ENCODE results near the gene BRD7. TPM values are rescaled to one million over a fixed set of nuclear protein-coding genes. Genes with fewer than 3 reads are reported as not detected.

BRD7 gene
- total and polyA plus RNA-seq, 2 of the 13 experiments (the other 11 are each of a cell fraction or from before 2014, with no cell fraction given), result 82.3 to 149 TPM

- TF ChIP-seq, protein P1, sequence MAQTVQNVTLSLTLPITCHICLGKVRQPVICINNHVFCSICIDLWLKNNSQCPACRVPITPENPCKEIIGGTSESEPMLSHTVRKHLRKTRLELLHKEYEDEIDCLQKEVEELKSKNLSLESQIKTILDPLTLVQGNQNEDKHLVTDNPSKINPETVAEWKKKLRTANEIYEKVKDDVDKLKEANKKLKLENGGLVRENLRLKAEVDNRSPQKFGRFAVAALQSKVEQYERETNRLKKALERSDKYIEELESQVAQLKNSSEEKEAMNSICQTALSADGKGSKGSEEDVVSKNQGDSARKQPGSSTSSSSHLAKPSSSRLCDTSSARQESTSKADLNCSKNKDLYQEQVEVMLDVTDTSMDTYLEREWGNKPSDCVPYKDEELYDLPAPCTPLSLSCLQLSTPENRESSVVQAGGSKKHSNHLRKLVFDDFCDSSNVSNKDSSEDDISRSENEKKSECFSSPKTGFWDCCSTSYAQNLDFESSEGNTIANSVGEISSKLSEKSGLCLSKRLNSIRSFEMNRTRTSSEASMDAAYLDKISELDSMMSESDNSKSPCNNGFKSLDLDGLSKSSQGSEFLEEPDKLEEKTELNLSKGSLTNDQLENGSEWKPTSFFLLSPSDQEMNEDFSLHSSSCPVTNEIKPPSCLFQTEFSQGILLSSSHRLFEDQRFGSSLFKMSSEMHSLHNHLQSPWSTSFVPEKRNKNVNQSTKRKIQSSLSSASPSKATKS (CRISPR knock-in tag; IDR thresholded peaks at IDR 0.05), result no peak
- no peak for TF ChIP-seq KMT2A (CRISPR knock-in tag; IDR thresholded peaks at IDR 0.05)
- no peak for TF ChIP-seq ZFP62 (CRISPR knock-in tag; IDR thresholded peaks at IDR 0.05)
- TF ChIP-seq ZBTB42 (CRISPR knock-in tag; IDR thresholded peaks at IDR 0.05), result no peak
- TF ChIP-seq NR2C2 (CRISPR knock-in tag; IDR thresholded peaks at IDR 0.05; ENCODE audit: borderline replicate concordance), result no peak
- peak; percentile 39; the same call in 1 of the 2 replicates for TF ChIP-seq BORCS8-MEF2B (CRISPR knock-in tag; IDR thresholded peaks at IDR 0.05)
- no peak for TF ChIP-seq SP4 (CRISPR knock-in tag; IDR thresholded peaks at IDR 0.05)
- TF ChIP-seq MZF1 (CRISPR knock-in tag; IDR thresholded peaks at IDR 0.05; ENCODE audit: borderline replicate concordance), result no peak
- TF ChIP-seq ZNF629 (CRISPR knock-in tag; conservative IDR thresholded peaks at IDR 0.05), result no peak
- no peak for TF ChIP-seq ZFP90 (CRISPR knock-in tag; IDR thresholded peaks at IDR 0.05; ENCODE audit: borderline replicate concordance)
- TF ChIP-seq BRCA1 (CRISPR knock-in tag; IDR thresholded peaks at IDR 0.05), result no peak
- no peak for TF ChIP-seq ZBTB7B (CRISPR knock-in tag; IDR thresholded peaks at IDR 0.05)
- no peak for TF ChIP-seq CENPT (CRISPR knock-in tag; IDR thresholded peaks at IDR 0.05; ENCODE audit: low read depth)
- no peak for TF ChIP-seq RBAK (CRISPR knock-in tag; IDR thresholded peaks at IDR 0.05)
- TF ChIP-seq KLF13 (CRISPR knock-in tag; IDR thresholded peaks at IDR 0.05), result no peak
- TF ChIP-seq ZSCAN5A (CRISPR knock-in tag; IDR thresholded peaks at IDR 0.05; ENCODE audit: borderline replicate concordance), result no peak
- TF ChIP-seq ZNF251 (CRISPR knock-in tag; IDR thresholded peaks at IDR 0.05), result no peak
- TF ChIP-seq ZFP36L1 (CRISPR knock-in tag; IDR thresholded peaks at IDR 0.05), result no peak
- TF ChIP-seq FOXA3 (CRISPR knock-in tag; IDR thresholded peaks at IDR 0.05), result no peak
- TF ChIP-seq TEAD3 (CRISPR knock-in tag; optimal IDR thresholded peaks at IDR 0.05; ENCODE audit: borderline replicate concordance), result no peak
Observed at GRCh38 chr16:50309156-50309526, 59.6 kb downstream of the BRD7 start (continued).

Data from HepG2 (cell line).